Jurkat, Clone E6-1 (cell line): ENCODE data around the gene TMEM219.

Experiments
- DNase-seq: peaks from one replicate; pipeline ENCODE4 v3.0.0-alpha.2; 2011; ENCODE audit warnings: low read depth, low spot score
- H3K4me3 ChIP-seq: 2 replicates; pipeline ENCODE4 v1.5.1; 2011; ENCODE audit warnings: mild to moderate bottlenecking, low read length, control low read depth, moderate library complexity

Gene TMEM219

GRCh38 chr16:29992344-29992967 lies 30.6 kb downstream of the TMEM219 start:
- no peak overlapping the region for H3K4me3 ChIP-seq
- DNase-seq, result no peak

- DNase-seq, result no peak
Observed at GRCh38 chr16:29993191-29993902, 31.5 kb downstream of the TMEM219 start.

DNA sequence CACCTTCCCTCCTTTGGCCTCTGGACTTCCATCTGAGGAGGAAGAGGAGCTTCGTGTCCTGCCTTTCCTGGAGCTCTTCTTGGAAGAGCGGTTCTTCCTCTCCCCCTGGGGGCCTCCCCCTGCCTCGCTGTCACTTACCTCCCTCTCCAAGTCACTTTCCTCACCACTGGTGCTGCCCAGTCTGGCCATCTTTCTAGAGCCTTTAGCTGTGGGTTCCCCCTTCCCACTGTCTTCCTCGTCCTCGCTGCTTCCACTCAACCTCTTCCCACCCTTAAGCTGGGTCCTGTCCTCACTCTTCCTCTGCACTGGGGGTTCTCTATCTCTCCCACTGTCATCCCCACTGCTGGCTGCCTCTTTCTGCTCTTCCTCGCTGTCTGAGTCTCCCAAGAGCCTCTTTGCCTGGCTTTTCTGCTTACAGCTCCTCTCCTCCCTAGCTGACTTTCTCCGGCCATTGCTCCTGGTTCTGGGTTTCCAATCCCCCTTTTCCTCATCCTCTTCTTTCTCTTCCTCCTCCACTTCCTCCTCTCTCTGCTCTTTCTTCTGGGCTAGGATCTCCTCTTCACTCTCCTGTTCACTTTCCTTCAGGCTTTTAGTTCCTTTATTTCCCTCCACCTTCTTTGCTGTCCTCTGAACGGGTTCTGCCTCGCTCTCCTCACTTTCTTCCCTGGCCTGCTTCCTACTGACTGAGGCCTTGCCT lies 32.2 kb downstream of the TMEM219 start:
- H3K4me3 ChIP-seq, result peak overlapping the region; percentile 96
- no peak for DNase-seq

More at GRCh38 chr16:29993191-29993902, 31.5 kb downstream of the TMEM219 start:
- H3K4me3 ChIP-seq, result no peak overlapping the region

- DNase-seq, result no peak
- peak overlapping the region; percentile 96 for H3K4me3 ChIP-seq
Observed at GRCh38 chr16:29994600-29995323, 32.9 kb downstream of the TMEM219 start.

- peak; percentile 84 for DNase-seq
- H3K4me3 ChIP-seq, result peak within 1 kb of the TSS; percentile 96
Observed at GRCh38 chr16:29995324-29995910, 33.5 kb downstream of the TMEM219 start, which contains the start of gene HIRIP3. HIRIP3 (minus strand) TSS chr16:29995617; CDS start chr16:29995605, 12 bp downstream.

DNA sequence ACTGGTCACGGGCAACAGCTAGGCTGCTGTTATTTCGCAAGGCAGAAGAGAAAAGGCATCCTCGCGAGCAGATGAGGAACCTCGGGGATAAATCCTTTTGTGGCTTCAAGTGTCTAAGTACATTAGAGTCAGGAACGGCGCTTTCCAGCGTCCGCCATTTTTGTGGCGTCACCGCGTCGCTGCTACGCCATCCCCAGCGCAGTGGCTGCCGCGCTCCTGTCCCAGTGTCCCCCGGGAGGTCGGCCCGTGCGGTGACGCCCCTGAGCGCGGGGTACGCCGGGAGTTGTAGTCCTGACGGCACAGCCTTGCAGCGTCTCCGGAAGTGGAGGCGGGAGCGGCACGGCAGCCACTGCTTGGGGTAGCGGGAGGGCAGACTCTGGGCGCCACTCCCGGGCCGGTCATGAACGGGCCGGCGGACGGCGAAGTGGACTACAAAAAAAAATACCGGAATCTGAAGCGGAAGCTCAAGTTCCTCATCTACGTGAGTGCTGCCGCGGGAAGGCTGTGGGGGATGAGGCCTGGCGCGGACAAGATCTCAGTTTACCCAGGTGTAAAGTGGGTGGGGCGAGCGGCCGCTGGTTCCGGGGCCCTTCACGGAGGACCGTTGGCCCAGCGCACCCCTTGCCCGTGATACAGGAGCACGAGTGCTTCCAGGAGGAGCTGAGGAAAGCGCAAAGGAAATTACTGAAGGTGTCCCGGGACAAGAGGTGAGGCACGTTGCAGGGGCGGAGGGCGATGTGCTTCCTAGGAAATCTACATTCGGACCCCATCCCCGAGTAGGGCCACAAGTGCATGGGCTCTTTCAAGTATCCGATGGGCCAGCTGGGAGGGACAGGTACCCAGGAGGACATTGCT lies 34.3 kb downstream of the TMEM219 start, which contains the start of gene INO80E:
Gene INO80E (plus strand): TSS at position 331 of the 855 bp plus-strand sequence. CDS start 70 bp downstream, at position 401.
- peak; percentile 95 for DNase-seq
- H3K4me3 ChIP-seq, result peak within 1 kb of the TSS; percentile 96

- DNase-seq, result no peak
- peak overlapping the region; percentile 96 for H3K4me3 ChIP-seq
Observed at GRCh38 chr16:29996766-29997250, 34.9 kb downstream of the TMEM219 start.

DNA sequence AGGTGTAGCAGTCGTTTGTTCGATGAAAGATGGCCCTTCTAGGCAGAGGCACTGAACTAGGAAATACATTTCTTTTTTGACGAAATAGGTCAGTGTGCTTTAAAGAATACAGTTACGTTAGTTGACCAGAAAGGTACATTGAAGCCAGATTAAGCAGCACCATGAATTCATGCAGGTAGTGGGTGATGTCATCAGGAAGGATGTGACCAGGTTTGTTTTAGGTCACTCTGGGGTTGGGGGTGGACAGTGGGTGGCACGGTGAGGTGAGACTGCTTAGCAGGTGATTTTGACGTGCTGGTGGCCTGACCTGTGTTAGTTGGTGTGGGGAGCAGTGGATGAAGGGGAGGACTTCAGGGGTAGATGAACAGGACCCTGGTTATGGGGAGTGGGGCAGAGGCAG lies 37.7 kb downstream of the TMEM219 start:
- H3K4me3 ChIP-seq, result no peak overlapping the region
- no peak for DNase-seq

DNA sequence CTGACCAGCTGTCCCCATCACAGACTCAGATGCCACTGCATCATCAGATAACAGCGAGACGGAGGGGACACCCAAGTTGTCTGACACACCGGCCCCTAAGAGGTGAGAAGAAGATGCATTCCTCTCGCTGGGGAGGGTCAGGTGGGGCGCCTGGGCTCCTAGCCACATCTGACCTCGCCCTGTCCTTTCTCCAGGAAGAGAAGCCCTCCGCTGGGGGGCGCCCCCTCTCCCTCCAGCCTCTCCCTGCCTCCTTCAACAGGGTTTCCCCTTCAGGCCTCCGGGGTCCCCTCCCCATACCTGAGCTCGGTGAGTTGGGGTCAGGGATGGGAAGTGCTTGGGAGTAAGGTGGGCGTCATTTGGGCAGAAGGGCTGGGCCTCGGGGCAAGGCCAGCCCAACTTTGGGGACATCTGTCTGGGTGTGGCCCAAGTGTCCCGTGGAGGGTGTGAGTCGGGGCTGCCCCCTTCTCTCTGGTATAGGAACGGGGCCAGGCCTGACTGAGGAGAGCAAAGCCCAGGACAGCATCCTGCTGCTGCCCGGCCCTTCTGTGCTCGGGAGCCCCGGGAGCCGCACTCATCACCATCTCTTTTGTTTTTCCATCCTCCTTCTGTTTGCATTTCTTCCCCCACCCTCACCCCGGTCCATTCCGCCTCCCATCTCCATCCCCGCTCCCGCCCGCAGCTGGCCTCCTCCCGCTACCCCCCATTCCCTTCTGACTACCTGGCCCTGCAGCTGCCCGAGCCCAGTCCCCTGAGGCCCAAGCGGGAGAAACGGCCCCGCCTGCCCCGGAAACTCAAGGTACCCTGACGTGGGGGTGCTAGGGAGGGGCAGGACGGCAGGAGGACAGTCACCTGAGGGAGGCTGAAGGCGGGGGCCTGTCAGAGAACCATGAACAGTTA lies 39.1 kb downstream of the TMEM219 start:
- DNase-seq, result no peak
- H3K4me3 ChIP-seq, result no peak overlapping the region

DNA sequence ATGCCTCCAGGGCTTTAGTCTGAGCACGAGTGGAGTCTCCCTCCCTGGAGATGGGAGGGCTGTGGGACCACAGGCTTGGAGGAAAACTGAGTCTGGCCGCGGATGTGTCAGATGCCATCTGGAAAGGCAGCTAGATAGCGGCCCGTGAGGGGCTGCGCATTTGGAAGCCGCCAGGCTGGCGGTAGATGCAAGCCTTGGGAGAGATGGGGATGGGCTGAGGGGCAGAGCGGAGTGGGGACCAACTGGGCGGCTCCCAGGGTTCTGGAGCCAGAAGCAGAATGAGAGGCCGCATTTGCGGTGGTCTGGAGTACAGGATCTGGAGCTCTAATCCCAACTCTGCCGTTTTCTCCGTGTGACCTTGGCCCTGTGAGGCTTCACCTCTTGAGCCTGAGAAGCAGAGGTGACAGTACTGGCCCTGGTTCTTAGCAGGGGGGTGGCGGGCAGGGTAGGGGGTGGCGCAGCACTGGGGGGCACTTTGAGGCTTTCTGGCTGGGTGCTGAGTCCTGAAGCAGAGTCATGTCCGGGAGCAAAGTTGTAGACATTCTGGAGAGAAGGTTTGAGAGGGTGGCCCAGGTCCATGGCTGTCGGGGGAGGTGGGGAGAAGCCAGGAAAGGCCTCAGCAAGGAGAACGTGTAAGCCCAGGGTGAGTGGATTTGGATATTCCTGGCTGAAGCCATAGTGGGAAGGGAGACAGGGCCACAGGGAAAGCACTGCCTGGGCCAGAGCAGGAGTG lies 40.9 kb downstream of the TMEM219 start:
- DNase-seq, result no peak
- H3K4me3 ChIP-seq, result no peak overlapping the region

GRCh38 chr16:30003670-30004423 lies 42.0 kb downstream of the TMEM219 start:
- no peak overlapping the region for H3K4me3 ChIP-seq
- no peak for DNase-seq

DNA sequence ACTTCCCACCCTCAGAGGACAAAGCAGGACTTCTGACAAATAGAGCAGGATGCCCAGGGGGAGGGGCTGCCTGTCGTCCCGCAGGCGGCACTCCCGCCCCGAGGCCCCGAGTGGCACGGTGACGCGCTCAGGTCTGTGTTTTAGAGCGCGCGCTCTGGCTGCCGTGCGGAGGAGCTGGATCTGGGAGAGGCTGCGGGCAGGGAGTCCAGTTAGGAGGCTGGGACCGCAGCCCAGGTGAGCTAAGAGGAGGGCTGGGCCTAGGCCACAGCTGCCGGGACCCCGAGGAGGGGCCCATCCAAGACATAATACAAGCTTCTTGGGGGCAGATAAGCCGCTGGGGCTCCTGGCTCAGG lies 42.5 kb downstream of the TMEM219 start:
- no peak for DNase-seq

GRCh38 chr16:30004811-30005242 lies 42.9 kb downstream of the TMEM219 start:
- peak; percentile 42 for DNase-seq
- H3K4me3 ChIP-seq, result no peak overlapping the region

More for the DNA sequence above, 42.5 kb downstream of the TMEM219 start:
- H3K4me3 ChIP-seq, result no peak overlapping the region

GRCh38 chr16:30005341-30006094 lies 43.6 kb downstream of the TMEM219 start:
- H3K4me3 ChIP-seq, result no peak overlapping the region

DNA sequence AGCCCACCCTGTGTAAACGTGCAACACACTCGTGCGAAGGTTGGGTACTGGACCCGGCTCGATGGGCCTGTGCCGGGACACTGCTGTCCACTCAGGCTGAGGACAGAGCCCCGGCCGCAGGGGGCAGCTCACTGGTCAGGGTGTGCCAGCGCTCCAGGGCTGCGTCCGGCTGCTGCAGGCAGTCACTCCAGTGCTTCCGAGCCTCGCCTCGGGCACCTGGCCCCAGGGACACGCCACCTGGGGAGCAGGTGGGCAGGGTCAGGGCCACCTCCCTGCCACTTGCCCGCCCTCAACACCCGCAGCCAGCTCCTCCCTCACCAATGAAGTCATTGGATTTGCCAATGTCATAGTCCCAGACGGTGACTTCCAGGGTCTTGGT lies 44.2 kb downstream of the TMEM219 start:
- no peak overlapping the region for H3K4me3 ChIP-seq

More at GRCh38 chr16:30005341-30006094, 43.6 kb downstream of the TMEM219 start:
- peak; percentile 35 for DNase-seq

More for the DNA sequence above, 44.2 kb downstream of the TMEM219 start:
- DNase-seq, result no peak
